WERI-Rb-1 (cell line): Measurements from ENCODE around the gene MED31.

ENCODE experiments used
- DNase-seq: peaks from one replicate; pipeline ENCODE4 v3.0.0-alpha.2; 2020
- H3K27ac ChIP-seq: fragments of 250-450 bp; sonication (Bioruptor Pico); 2 replicates; pipeline ENCODE4 v1.5.1; 2020; ENCODE audit warnings: mild to moderate bottlenecking, moderate library complexity
- H3K27me3 ChIP-seq: fragments of 250-450 bp; sonication (Bioruptor Pico); 2 replicates; pipeline ENCODE4 v1.5.1; 2021; ENCODE audit warnings: mild to moderate bottlenecking, low read depth, moderate library complexity; ENCODE audit not compliant: insufficient read depth, severe bottlenecking
- H3K36me3 ChIP-seq: fragments of 250-450 bp; sonication (Bioruptor Pico); 2 replicates; pipeline ENCODE4 v1.5.1; 2020; ENCODE audit warnings: mild to moderate bottlenecking, moderate library complexity
- H3K4me3 ChIP-seq: 2 replicates; pipeline ENCODE4 v1.5.1; 2011; ENCODE audit warnings: low read depth, mild to moderate bottlenecking, control low read depth, low read length
- H3K9me3 ChIP-seq: fragments of 250-450 bp; sonication (Bioruptor Pico); 2 replicates; pipeline ENCODE4 v1.5.1; 2021; ENCODE audit warnings: mild to moderate bottlenecking, moderate library complexity; ENCODE audit not compliant: severe bottlenecking
- TF ChIP-seq, protein P1 (sequence below): IDR thresholded peaks from 2 replicates; pipeline ENCODE4 v1.5.1; 2011; ENCODE audit warnings: low read depth, mild to moderate bottlenecking, control low read depth, inconsistent platforms, low read length

MED31 gene

DNA sequence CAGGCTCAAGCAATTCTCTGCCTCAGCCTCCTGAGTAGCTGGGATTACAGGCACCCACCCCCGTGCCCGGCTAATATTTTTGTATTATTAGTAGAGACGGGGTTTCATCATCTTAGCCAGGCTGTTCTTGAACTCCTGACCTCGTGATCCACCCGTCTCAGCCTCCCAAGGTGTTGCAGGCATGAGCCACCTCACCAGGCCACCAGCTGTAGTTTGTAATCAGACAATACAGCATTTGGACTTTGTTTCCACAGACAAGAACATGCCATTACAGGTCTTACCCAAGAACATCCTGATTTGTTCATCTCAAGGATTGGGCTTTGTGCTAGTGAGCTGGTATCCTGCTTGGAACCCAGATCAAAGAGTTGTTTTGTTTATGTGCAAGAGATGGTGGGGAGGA lies 30.3 kb upstream of the MED31 start:
- no peaks in the 10 kb centered on the region for H3K36me3 ChIP-seq
- no peak for DNase-seq
- no peaks in the 10 kb centered on the region for H3K9me3 ChIP-seq
- H3K27ac ChIP-seq, result no peak overlapping the region
- TF ChIP-seq, protein P1, sequence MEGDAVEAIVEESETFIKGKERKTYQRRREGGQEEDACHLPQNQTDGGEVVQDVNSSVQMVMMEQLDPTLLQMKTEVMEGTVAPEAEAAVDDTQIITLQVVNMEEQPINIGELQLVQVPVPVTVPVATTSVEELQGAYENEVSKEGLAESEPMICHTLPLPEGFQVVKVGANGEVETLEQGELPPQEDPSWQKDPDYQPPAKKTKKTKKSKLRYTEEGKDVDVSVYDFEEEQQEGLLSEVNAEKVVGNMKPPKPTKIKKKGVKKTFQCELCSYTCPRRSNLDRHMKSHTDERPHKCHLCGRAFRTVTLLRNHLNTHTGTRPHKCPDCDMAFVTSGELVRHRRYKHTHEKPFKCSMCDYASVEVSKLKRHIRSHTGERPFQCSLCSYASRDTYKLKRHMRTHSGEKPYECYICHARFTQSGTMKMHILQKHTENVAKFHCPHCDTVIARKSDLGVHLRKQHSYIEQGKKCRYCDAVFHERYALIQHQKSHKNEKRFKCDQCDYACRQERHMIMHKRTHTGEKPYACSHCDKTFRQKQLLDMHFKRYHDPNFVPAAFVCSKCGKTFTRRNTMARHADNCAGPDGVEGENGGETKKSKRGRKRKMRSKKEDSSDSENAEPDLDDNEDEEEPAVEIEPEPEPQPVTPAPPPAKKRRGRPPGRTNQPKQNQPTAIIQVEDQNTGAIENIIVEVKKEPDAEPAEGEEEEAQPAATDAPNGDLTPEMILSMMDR, result no peak
- no peak overlapping the region for H3K4me3 ChIP-seq
- H3K27me3 ChIP-seq, result peaks cover 27% of the 10 kb centered on the region

DNA sequence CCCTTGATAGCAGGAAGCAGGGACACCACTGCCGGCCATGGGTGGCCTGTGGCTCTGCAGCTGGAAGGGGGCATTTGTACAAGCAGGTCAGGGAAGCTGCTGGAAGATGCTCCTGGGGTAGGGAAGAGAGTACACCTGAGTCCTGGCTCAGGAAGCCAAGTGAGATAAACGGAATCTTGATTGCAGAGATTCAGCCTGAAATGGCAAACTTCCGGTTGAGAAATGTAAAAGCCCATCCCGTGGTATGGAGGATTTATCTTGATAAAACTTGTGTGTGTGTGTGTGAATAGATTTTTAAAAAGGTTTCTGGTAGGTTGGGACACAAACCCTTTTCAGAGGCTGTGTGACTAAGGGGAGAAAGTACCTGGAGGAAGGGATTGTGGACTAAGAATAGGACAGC lies 29.8 kb upstream of the MED31 start:
- DNase-seq, result no peak
- Histone ChIP-seq H3K27ac (no peak overlapping the region), H3K4me3 (no peak overlapping the region), H3K36me3 (no peaks in the 10 kb centered on the region), H3K27me3 (peaks cover 25% of the 10 kb centered on the region), H3K9me3 (no peaks in the 10 kb centered on the region)
- TF ChIP-seq, protein P1, result no peak

DNA sequence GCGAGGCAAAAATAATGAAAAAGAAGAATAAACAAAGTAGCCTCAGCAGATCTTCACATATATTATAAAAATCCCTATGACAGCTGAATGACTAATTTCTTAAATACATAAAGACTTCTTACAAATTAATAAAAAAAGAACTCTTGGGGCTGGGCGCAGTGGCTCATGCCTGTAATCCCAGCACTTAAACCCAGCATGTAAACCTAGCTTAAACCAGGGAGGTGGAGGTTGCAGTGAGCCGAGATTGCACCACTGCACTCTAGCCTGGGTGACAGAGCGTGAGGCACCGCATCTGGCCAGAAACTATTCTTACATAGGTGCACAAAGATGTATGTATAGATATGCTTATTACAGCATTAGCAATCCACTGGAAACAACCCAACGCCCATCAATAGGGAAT lies 27.8 kb upstream of the MED31 start:
- no peak overlapping the region for H3K27ac ChIP-seq
- DNase-seq, result no peak
- TF ChIP-seq, protein P1, result no peak
- H3K9me3 ChIP-seq, result no peaks in the 10 kb centered on the region
- peaks cover 19% of the 10 kb centered on the region for H3K27me3 ChIP-seq
- no peak overlapping the region for H3K4me3 ChIP-seq
- H3K36me3 ChIP-seq, result no peaks in the 10 kb centered on the region

DNA sequence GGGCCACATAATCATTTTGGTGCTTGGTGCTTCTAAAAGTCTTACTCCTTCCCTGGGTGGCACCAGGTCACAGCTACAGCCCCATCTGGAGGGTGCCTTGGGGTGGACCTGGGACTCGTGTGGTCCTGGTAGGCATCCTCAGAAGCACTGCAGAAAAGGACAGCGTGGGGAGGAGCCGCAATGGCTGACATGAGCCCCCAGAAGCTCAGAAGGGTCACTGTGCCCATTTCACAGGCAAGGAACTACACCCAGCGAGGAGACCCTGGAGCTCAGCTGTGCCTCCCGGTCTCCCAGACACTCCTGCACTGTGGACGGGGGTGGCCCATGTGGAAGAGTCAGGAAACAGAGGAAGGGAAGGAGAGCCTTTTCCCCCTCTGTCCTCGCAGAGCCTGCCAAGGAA lies 26.5 kb upstream of the MED31 start:
- H3K27me3 ChIP-seq, result peaks cover 10% of the 10 kb centered on the region
- H3K27ac ChIP-seq, result no peak overlapping the region
- H3K36me3 ChIP-seq, result no peaks in the 10 kb centered on the region
- no peak overlapping the region for H3K4me3 ChIP-seq
- no peak for DNase-seq
- no peaks in the 10 kb centered on the region for H3K9me3 ChIP-seq
- TF ChIP-seq, protein P1, result no peak

DNA sequence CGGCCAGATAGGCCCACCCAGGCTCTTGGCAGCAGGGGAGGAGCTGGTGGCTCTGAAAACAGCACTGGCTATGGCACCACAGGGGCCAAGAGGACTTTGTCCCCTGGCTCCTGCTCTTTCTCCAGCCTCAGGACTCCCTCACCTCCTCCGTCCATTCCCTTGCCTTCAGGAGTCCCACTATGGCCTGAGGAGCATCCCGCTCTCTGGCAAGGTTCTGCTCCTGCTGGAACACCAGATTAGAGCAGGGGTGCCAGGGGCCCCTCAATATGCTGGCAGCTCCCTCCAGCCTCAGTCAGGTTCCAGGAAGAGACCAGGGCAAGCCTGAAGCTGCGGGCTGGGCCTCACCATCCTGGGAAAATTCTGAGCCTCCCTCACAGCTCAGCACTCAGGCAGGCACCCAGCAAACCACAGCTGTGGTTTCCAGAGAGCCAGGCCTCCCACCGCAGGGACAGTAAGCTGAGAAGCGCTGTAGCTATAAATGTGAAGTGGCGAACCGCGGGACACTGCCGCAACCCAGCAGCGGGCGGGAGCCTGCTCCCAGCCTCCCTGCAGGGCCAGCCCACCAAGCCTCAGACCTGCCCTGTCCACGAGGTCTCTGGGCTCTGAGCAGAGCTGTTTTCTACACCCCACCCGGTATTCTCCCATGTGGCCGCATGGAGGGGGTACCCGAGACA lies 25.9 kb upstream of the MED31 start:
- Histone ChIP-seq H3K27me3 (peaks cover 9% of the 10 kb centered on the region), H3K27ac (no peak overlapping the region), H3K4me3 (no peak overlapping the region), H3K9me3 (no peaks in the 10 kb centered on the region), H3K36me3 (no peaks in the 10 kb centered on the region)
- DNase-seq, result no peak
- TF ChIP-seq, protein P1, result no peak

DNA sequence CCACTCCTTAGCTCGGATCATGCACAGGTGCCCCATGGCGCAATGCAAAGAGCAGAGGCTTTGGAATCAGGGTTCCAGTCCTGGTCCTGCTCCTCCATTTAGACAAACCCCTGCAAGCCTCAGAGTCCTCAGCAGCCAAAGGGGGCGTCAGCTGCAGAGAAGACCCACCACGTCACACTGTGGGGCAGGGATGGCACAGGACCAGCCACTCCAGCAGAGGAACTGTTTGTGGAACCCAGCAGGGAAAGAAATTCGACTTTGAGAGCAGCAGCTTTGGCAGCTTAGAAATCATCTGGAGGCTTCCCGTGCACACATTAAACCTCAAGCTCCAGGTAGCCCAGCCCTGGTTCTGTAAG lies 25.4 kb upstream of the MED31 start:
- DNase-seq, result no peak
- Histone ChIP-seq H3K36me3 (no peaks in the 10 kb centered on the region), H3K27me3 (peaks cover 7% of the 10 kb centered on the region), H3K27ac (no peak overlapping the region), H3K4me3 (no peak overlapping the region), H3K9me3 (no peaks in the 10 kb centered on the region)
- TF ChIP-seq, protein P1, result no peak
